ENCODE measurements around the gene CENPT.

- TF ChIP-seq, protein P1, sequence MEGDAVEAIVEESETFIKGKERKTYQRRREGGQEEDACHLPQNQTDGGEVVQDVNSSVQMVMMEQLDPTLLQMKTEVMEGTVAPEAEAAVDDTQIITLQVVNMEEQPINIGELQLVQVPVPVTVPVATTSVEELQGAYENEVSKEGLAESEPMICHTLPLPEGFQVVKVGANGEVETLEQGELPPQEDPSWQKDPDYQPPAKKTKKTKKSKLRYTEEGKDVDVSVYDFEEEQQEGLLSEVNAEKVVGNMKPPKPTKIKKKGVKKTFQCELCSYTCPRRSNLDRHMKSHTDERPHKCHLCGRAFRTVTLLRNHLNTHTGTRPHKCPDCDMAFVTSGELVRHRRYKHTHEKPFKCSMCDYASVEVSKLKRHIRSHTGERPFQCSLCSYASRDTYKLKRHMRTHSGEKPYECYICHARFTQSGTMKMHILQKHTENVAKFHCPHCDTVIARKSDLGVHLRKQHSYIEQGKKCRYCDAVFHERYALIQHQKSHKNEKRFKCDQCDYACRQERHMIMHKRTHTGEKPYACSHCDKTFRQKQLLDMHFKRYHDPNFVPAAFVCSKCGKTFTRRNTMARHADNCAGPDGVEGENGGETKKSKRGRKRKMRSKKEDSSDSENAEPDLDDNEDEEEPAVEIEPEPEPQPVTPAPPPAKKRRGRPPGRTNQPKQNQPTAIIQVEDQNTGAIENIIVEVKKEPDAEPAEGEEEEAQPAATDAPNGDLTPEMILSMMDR (IDR thresholded peaks at IDR 0.05) = no peak
- no peak for TF ChIP-seq ZFX (IDR thresholded peaks at IDR 0.05; ENCODE audit: borderline replicate concordance)
Measured at GRCh38 chr16:67886387-67886786, 38.9 kb upstream of the CENPT start.
